Measurements from ENCODE around the gene ATG16L2.
A peak's percentile ranks its signal among the peaks of the same experiment; 100 is the strongest.

ATG16L2 gene

DNA sequence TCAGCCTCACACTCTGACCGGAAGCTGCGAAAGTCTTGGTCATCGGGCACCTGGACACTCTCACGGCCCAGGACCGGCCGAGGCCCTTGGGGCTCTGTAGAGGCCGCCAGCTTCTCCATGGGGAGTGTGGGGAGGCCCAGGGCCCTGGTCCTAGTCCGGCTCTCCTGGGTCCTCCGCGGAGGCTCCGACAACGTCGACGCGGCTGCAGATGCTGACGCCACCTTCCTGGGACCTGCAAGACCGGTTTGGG, 33.2 kb upstream of the ATG16L2 start:
- H3K27me3 ChIP-seq (ENCODE audit: insufficient read depth, low read length), result no peaks in the 10 kb centered on the region
- H3K4ac ChIP-seq (ENCODE audit: low read depth, low read length), result peak overlapping the region; percentile 13
- H3K79me2 ChIP-seq (ENCODE audit: control insufficient read depth, insufficient read depth, low read length, poor library complexity), result peaks cover 12% of the 10 kb centered on the region
- peak overlapping the region; percentile 40 for H3K27ac ChIP-seq (ENCODE audit: low read depth, low read length)
- H3K9ac ChIP-seq (ENCODE audit: low read length), result peak overlapping the region; percentile 35
- no peak overlapping the region for H2BK12ac ChIP-seq (ENCODE audit: low read length)
- peak overlapping the region; percentile 80 for H3K18ac ChIP-seq (ENCODE audit: low read length)
- peak overlapping the region; percentile 71 for H4K91ac ChIP-seq (ENCODE audit: low read depth, low read length)
- H2BK5ac ChIP-seq (ENCODE audit: low read depth, low read length, poor library complexity), result peak overlapping the region; percentile 3
- H3K14ac ChIP-seq (ENCODE audit: low read length), result peak overlapping the region; percentile 18
- H4K8ac ChIP-seq (ENCODE audit: low read depth, low read length), result peak overlapping the region; percentile 28
- H4K12ac ChIP-seq (ENCODE audit: low read depth, low read length), result no peak overlapping the region
- WGBS (ENCODE audit: extremely low coverage, insufficient coverage, insufficient read length), result no CpG with 5 or more reads among the region's 17 CpGs
- peak overlapping the region; percentile 22 for H2BK120ac ChIP-seq (ENCODE audit: insufficient read depth, low read length, poor library complexity)
- peak overlapping the region; percentile 19 for H2AFZ ChIP-seq (ENCODE audit: insufficient read depth, low read length, poor library complexity)
- H3K36me3 ChIP-seq (ENCODE audit: control insufficient read depth in 1 of 2, insufficient read depth in 2 of 2, low read length in 2 of 2), result peaks cover 4 to 5% of the 10 kb centered on the region in 2 experiments
- H3K9me3 ChIP-seq (ENCODE audit: insufficient read depth, low read depth, low read length), result no peaks in the 10 kb centered on the region
- peak; percentile 56 to 73 for DNase-seq
- no peak overlapping the region for H3K23ac ChIP-seq (ENCODE audit: low read length)
- peak overlapping the region; percentile 74 for H3K4me3 ChIP-seq (ENCODE audit: low read depth, low read length)
- peaks cover 35% of the 10 kb centered on the region for H3K79me1 ChIP-seq (ENCODE audit: low read length)
- H3K4me1 ChIP-seq (ENCODE audit: control insufficient read depth in 1 of 2, insufficient read depth in 2 of 2, low read length in 2 of 2), result peaks cover 47 to 55% of the 10 kb centered on the region in 2 experiments
- peak overlapping the region; percentile 72 for H3K4me2 ChIP-seq (ENCODE audit: low read length)
- no peak overlapping the region for H2AK5ac ChIP-seq (ENCODE audit: low read length)

DNA sequence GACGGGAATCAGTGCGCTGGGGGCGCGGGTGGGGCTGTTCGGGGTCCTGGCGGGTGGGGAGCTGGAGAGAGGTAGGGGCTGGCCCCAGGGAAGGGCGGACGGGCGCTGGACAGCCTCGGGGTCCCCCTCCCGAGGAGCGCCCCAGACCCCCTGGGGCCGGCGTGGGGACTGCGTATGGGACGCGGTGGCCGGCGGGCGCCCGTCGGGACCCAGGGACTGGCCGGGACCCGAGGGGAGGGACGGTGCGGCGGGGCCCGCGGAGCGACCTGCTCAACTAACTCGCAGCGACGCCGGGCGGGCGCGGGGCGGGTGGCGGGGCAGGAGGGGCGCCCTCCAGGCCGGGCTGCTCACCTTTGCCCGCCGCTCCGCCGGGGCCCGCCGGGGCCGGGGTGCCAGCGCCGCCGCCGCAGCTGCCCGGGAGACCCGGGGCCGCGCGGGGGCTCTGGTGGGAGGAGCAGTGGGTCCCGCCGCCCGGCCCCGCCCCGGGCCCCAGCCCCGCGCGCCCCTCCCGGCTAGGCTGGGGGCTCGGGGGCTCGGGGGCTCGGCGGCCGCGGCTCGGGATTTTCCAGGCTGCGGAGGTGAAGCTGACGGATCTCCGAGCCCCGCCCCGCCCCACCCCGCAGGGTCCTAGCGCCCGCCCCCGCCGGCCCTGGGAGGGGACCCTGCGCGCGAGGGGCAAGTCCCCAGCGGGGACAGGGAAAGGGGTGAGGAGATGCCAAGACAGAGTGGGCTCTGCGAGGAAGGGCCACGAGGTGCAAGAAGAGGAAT, 32.7 kb upstream of the ATG16L2 start:
- no peak overlapping the region for H2BK12ac ChIP-seq (ENCODE audit: low read length)
- H2AK5ac ChIP-seq (ENCODE audit: low read length), result peak overlapping the region; percentile 84
- peak overlapping the region; percentile 75 for H2BK120ac ChIP-seq (ENCODE audit: insufficient read depth, low read length, poor library complexity)
- H3K4ac ChIP-seq (ENCODE audit: low read depth, low read length), result peak overlapping the region; percentile 77
- H3K79me1 ChIP-seq (ENCODE audit: low read length), result peaks cover 30% of the 10 kb centered on the region
- H3K14ac ChIP-seq (ENCODE audit: low read length), result peak overlapping the region; percentile 89
- peak overlapping the region; percentile 40 for H3K27ac ChIP-seq (ENCODE audit: low read depth, low read length)
- peaks cover 4 to 5% of the 10 kb centered on the region in 2 experiments for H3K36me3 ChIP-seq (ENCODE audit: control insufficient read depth in 1 of 2, insufficient read depth in 2 of 2, low read length in 2 of 2)
- H3K9me3 ChIP-seq (ENCODE audit: insufficient read depth, low read depth, low read length), result no peaks in the 10 kb centered on the region
- H2BK5ac ChIP-seq (ENCODE audit: low read depth, low read length, poor library complexity), result peak overlapping the region; percentile 85
- no CpG with 5 or more reads among the region's 89 CpGs for WGBS (ENCODE audit: extremely low coverage, insufficient coverage, insufficient read length)
- H3K79me2 ChIP-seq (ENCODE audit: control insufficient read depth, insufficient read depth, low read length, poor library complexity), result peaks cover 12% of the 10 kb centered on the region
- H4K8ac ChIP-seq (ENCODE audit: low read depth, low read length), result peak overlapping the region; percentile 81
- H4K12ac ChIP-seq (ENCODE audit: low read depth, low read length), result no peak overlapping the region
- H3K18ac ChIP-seq (ENCODE audit: low read length), result peak overlapping the region; percentile 74
- no peak overlapping the region for H3K23ac ChIP-seq (ENCODE audit: low read length)
- peak overlapping the region; percentile 41 for H2AFZ ChIP-seq (ENCODE audit: insufficient read depth, low read length, poor library complexity)
- DNase-seq, result peak; percentile 27 to 56
- H3K9ac ChIP-seq (ENCODE audit: low read length), result no peak overlapping the region
- peak overlapping the region; percentile 71 for H4K91ac ChIP-seq (ENCODE audit: low read depth, low read length)
- peak overlapping the region; percentile 74 for H3K4me3 ChIP-seq (ENCODE audit: low read depth, low read length)
- H3K4me1 ChIP-seq (ENCODE audit: control insufficient read depth in 1 of 2, insufficient read depth in 2 of 2, low read length in 2 of 2), result peaks cover 42 to 50% of the 10 kb centered on the region in 2 experiments
- peak overlapping the region; percentile 72 for H3K4me2 ChIP-seq (ENCODE audit: low read length)
- no peaks in the 10 kb centered on the region for H3K27me3 ChIP-seq (ENCODE audit: insufficient read depth, low read length)

DNA sequence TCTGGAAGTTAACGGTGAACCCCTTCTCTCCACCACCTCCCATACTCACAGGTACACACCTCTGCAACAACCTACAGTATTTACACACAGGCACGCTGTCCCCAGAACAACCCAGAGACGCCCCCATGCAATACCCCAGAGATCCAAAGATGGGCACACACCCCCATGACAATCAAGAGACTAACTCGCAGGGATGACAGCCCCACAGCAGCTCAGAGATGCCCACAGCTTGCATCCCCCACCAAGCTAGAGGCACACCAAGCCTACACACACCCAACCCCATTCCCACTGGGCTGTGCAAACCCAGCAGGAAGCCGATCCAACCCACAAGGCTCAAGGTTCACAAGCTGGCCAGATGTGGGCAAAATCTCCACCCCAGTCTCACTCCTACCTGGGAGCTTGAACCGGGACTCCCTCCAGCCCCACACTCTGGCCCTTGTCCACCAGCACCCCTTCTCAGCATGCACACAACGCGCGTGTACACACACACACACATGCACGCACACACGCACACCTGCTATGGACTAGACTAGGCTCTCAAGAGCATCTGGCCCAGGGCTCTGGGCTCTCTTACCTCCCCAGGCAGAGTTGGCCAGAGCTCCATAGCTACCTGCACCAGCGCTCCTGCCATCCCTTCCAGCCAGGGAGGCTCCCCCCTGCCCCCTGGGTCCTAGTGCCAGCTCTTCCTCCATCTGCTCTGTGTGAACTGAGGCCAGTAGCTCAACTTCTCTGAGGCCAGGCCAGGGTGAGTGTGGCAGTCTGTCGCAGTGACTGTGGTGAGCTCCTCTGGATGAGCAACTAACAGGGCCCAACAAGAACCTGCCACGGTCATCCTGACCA, 31.9 kb upstream of the ATG16L2 start:
- peaks cover 34 to 42% of the 10 kb centered on the region in 2 experiments for H3K4me1 ChIP-seq (ENCODE audit: control insufficient read depth in 1 of 2, insufficient read depth in 2 of 2, low read length in 2 of 2)
- no peak overlapping the region for H3K27ac ChIP-seq (ENCODE audit: low read depth, low read length)
- no peak overlapping the region for H2BK12ac ChIP-seq (ENCODE audit: low read length)
- H3K79me1 ChIP-seq (ENCODE audit: low read length), result peaks cover 25% of the 10 kb centered on the region
- H3K18ac ChIP-seq (ENCODE audit: low read length), result no peak overlapping the region
- peak overlapping the region; percentile 32 for H4K8ac ChIP-seq (ENCODE audit: low read depth, low read length)
- H3K4me2 ChIP-seq (ENCODE audit: low read length), result peak overlapping the region; percentile 48
- H3K9me3 ChIP-seq (ENCODE audit: insufficient read depth, low read depth, low read length), result no peaks in the 10 kb centered on the region
- H3K4me3 ChIP-seq (ENCODE audit: low read depth, low read length), result no peak overlapping the region
- no peak overlapping the region for H4K91ac ChIP-seq (ENCODE audit: low read depth, low read length)
- H2BK5ac ChIP-seq (ENCODE audit: low read depth, low read length, poor library complexity), result no peak overlapping the region
- H2BK120ac ChIP-seq (ENCODE audit: insufficient read depth, low read length, poor library complexity), result peak overlapping the region; percentile 55
- no CpG with 5 or more reads among the region's 14 CpGs for WGBS (ENCODE audit: extremely low coverage, insufficient coverage, insufficient read length)
- H3K27me3 ChIP-seq (ENCODE audit: insufficient read depth, low read length), result no peaks in the 10 kb centered on the region
- DNase-seq, result peak; percentile 24 to 40
- H2AFZ ChIP-seq (ENCODE audit: insufficient read depth, low read length, poor library complexity), result no peak overlapping the region
- peaks cover 12% of the 10 kb centered on the region for H3K79me2 ChIP-seq (ENCODE audit: control insufficient read depth, insufficient read depth, low read length, poor library complexity)
- no peak overlapping the region for H3K23ac ChIP-seq (ENCODE audit: low read length)
- H4K12ac ChIP-seq (ENCODE audit: low read depth, low read length), result no peak overlapping the region
- no peak overlapping the region for H3K14ac ChIP-seq (ENCODE audit: low read length)
- no peak overlapping the region for H3K9ac ChIP-seq (ENCODE audit: low read length)
- H3K4ac ChIP-seq (ENCODE audit: low read depth, low read length), result no peak overlapping the region
- peak overlapping the region; percentile 15 for H2AK5ac ChIP-seq (ENCODE audit: low read length)
- peaks cover 4 to 5% of the 10 kb centered on the region in 2 experiments for H3K36me3 ChIP-seq (ENCODE audit: control insufficient read depth in 1 of 2, insufficient read depth in 2 of 2, low read length in 2 of 2)

DNA sequence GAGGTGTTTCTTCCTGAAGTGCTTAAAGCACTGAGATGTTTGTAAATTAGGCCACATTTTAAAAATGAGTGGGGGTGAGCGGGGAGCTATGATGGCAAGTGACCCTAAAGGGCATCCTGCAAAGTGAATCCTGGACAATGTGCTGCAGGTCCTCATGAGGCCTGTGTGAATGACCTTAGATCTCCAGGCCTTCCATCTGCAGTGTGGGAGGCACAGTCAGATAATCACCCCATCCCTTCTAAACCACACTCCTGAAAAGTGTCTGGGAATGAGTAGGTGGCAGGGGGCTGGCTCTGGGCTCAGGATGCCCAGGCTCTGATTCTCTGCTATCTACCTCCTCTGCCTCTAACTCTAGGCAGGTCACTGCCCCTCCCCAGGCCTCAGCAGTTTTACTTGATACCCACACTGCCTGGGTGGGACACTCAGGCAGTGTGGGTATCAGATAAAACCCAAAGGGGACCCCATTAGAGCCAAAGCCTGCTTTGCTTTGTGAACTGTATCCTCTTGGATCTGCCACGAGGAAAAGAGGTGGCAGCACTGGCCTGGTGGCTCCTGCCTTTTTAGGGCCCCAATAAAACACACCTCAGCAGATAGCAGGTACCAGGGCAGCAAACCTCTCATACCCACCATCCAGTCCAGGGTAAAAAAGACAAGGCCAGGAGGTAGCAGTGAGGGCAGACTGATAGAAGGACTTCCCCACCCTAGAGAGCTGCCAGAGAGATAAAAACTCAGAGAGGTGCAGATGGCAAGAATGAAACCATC, 30.9 kb upstream of the ATG16L2 start:
- Histone ChIP-seq H2BK120ac (ENCODE audit: insufficient read depth, low read length, poor library complexity) (no peak overlapping the region), H3K4ac (ENCODE audit: low read depth, low read length) (no peak overlapping the region), H3K4me3 (ENCODE audit: low read depth, low read length) (no peak overlapping the region), H2BK12ac (ENCODE audit: low read length) (no peak overlapping the region), H3K4me2 (ENCODE audit: low read length) (no peak overlapping the region), H4K91ac (ENCODE audit: low read depth, low read length) (no peak overlapping the region), H3K27ac (ENCODE audit: low read depth, low read length) (no peak overlapping the region), H3K79me1 (ENCODE audit: low read length) (peaks cover 20% of the 10 kb centered on the region), H3K4me1 (ENCODE audit: control insufficient read depth in 1 of 2, insufficient read depth in 2 of 2, low read length in 2 of 2) (peaks cover 24 to 34% of the 10 kb centered on the region in 2 experiments), H4K12ac (ENCODE audit: low read depth, low read length) (no peak overlapping the region), H3K18ac (ENCODE audit: low read length) (no peak overlapping the region), H2AK5ac (ENCODE audit: low read length) (no peak overlapping the region), H3K23ac (ENCODE audit: low read length) (no peak overlapping the region), H3K27me3 (ENCODE audit: insufficient read depth, low read length) (no peaks in the 10 kb centered on the region), H3K36me3 (ENCODE audit: control insufficient read depth in 1 of 2, insufficient read depth in 2 of 2, low read length in 2 of 2) (peaks cover 4 to 5% of the 10 kb centered on the region in 2 experiments), H3K79me2 (ENCODE audit: control insufficient read depth, insufficient read depth, low read length, poor library complexity) (peaks cover 12% of the 10 kb centered on the region), H3K9me3 (ENCODE audit: insufficient read depth, low read depth, low read length) (no peaks in the 10 kb centered on the region), H2BK5ac (ENCODE audit: low read depth, low read length, poor library complexity) (no peak overlapping the region), H3K9ac (ENCODE audit: low read length) (no peak overlapping the region), H4K8ac (ENCODE audit: low read depth, low read length) (no peak overlapping the region), H2AFZ (ENCODE audit: insufficient read depth, low read length, poor library complexity) (no peak overlapping the region), H3K14ac (ENCODE audit: low read length) (no peak overlapping the region)
- DNase-seq, result no peak
- no CpG with 5 or more reads among the region's 2 CpGs for WGBS (ENCODE audit: extremely low coverage, insufficient coverage, insufficient read length)

All from trophoblast cell (in vitro differentiated cells and primary cell).